Common myeloid progenitor, CD34-positive (primary cell): ENCODE data around the gene BMAL1.

Experiments used
- CTCF ChIA-PET: fragments of 350-600 bp; sonication (Branson Sonifier 250); formaldehyde crosslinking; loops from one replicate; lab custom pipeline; 2021; ENCODE audit warnings: antibody characterized with exemption; lab: Charles Lee
- POLR2A ChIA-PET: fragments of 350-600 bp; sonication (Branson Sonifier 250); formaldehyde crosslinking; loops from one replicate; lab custom pipeline; 2021; ENCODE audit warnings: antibody characterized with exemption; lab: Charles Lee
- DNase-seq, 3 donors: peaks; one replicate each; pipeline versions ENCODE4 v3.0.0 to v3.0.0-alpha.2; 2013
- H3K27ac ChIP-seq, 2 experiments: 1 replicate in 1 of 2; 2 replicates in 1 of 2; pipeline ENCODE4 v1.7.0; 2013; ENCODE audit warnings: inconsistent platforms in 2 of 2, low read length in 2 of 2, mild to moderate bottlenecking in 2 of 2, low read depth in 1 of 2, moderate library complexity in 1 of 2; ENCODE audit not compliant: severe bottlenecking in 2 of 2, insufficient read depth in 1 of 2, poor library complexity in 1 of 2
- H3K27me3 ChIP-seq, 5 experiments: replicated peaks in 2 of 5; 1 replicate in 3 of 5; 2 replicates in 2 of 5; pipeline versions ENCODE4 v1.6.1 to v1.7.0; 2013; ENCODE audit warnings: low read length in 4 of 5, mild to moderate bottlenecking in 2 of 5, moderate library complexity in 2 of 5, inconsistent platforms in 1 of 5; ENCODE audit not compliant: insufficient read depth in 5 of 5, control insufficient read depth in 4 of 5
- H3K36me3 ChIP-seq, 4 experiments: 1 replicate in 2 of 4; 2 replicates in 2 of 4; pipeline versions ENCODE4 v1.6.1 to v1.7.0; 2013; ENCODE audit warnings: low read length in 3 of 4, control low read depth in 1 of 4, mild to moderate bottlenecking in 1 of 4; ENCODE audit not compliant: control insufficient read depth in 4 of 4, insufficient read depth in 4 of 4
- H3K4me1 ChIP-seq, 4 experiments: 1 replicate in 3 of 4; 2 replicates in 1 of 4; pipeline versions ENCODE4 v1.6.1 to v1.7.1; 2013; ENCODE audit warnings: low read length in 3 of 4, mild to moderate bottlenecking in 3 of 4, control low read depth in 1 of 4, inconsistent platforms in 1 of 4, moderate library complexity in 1 of 4; ENCODE audit not compliant: control insufficient read depth in 4 of 4, insufficient read depth in 4 of 4; ENCODE audit errors: control extremely low read depth in 1 of 4
- H3K4me3 ChIP-seq, 7 experiments: 1 replicate in 4 of 7; 2 replicates in 3 of 7; pipeline versions ENCODE4 v1.5.1 to v1.7.0; 2013; ENCODE audit warnings: mild to moderate bottlenecking in 7 of 7, low read length in 6 of 7, moderate library complexity in 6 of 7, inconsistent platforms in 2 of 7, low read depth in 2 of 7, control low read depth in 1 of 7; ENCODE audit not compliant: insufficient read depth in 4 of 7, control insufficient read depth in 1 of 7; ENCODE audit errors: extremely low read depth in 1 of 7
- H3K9me3 ChIP-seq, 5 experiments: 1 replicate in 4 of 5; 2 replicates in 1 of 5; pipeline versions ENCODE4 v1.6.1 to v1.7.1; 2013; ENCODE audit warnings: low read length in 4 of 5, mild to moderate bottlenecking in 2 of 5, inconsistent platforms in 1 of 5, low read depth in 1 of 5, moderate library complexity in 1 of 5; ENCODE audit not compliant: control insufficient read depth in 4 of 5, insufficient read depth in 2 of 5; ENCODE audit errors: control extremely low read depth in 1 of 5
- WGBS: methylation state at CpG from one replicate; pipeline ENCODE4 v1.1.5; 2013; ENCODE audit not compliant: insufficient coverage; 5-methylcytosine and 5-hydroxymethylcytosine counted together

The BMAL1 gene

DNA sequence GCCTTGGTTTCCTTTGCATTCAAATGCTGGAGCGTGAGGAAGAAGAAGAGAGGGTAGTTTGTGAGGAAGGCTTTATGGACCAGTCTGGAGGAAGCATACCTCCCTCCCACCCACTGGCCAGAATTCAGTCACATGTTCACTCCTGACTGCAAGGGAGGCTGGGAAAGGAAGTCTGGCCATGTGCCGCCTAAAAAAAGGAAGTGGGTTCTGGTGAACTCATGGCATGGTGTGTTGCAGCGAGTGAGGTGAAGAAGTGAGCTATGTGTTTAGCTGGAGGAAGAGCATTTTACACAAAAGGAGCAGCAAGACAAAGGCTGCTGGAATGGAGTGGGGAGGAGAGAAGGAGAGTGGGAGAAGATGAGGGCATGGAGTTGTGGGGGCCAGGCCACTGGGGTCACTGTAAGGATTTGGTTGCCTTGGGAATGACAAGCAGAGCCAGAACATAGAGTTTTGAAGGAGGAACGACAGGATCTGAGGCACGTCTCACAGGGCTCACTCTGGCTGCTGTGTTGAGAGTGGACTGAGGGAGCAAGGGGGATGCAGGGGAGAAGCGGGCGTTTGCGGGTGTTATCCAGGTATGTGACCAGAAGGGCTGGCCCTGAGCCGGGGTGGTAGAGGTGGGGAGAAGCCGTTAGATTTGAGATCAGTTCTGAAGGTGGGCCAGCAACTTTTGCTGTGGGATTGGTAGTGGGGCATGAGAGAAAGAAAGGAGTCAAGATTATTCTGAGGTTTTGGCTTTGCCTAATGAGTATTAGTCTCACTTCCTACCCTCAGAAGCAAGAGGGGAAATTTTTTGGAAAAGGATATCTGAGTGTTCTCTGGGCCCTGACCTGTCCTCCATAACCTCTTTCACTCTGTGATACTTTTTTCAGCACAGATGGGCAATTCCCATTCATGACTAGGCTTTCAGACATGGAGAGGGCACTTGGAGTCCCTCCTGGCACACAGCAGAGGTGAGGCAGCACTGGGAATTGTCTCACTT, 26.4 kb downstream of the BMAL1 start:
- Histone ChIP-seq H3K36me3 (no peaks in the 10 kb centered on the region), H3K27ac (no peak overlapping the region), H3K4me3 (peak overlapping the region in 1 of 7 experiments; percentile 6), H3K9me3 (peaks cover 0 to 3% (median 0%) of the 10 kb centered on the region in 5 experiments), H3K27me3 (no peaks in the 10 kb centered on the region), H3K4me1 (peaks cover 0 to 21% (median 2%) of the 10 kb centered on the region in 4 experiments)
- POLR2A ChIA-PET = interaction anchor here (0.6 kb wide), 1 partner anchor 16 kb away, joined by 4 read pairs; no protein-coding TSS in a partner anchor
- CTCF ChIA-PET = interaction anchor here (0.8 to 1.2 kb wide), 2 partner anchors 18 to 32 kb away, joined by 3 read pairs; no protein-coding TSS in a partner anchor
- WGBS = 81% methylated on average over 9 of the region's 10 CpGs
- peak in 2 of 3 donors; percentile 44 to 56 for DNase-seq

DNA sequence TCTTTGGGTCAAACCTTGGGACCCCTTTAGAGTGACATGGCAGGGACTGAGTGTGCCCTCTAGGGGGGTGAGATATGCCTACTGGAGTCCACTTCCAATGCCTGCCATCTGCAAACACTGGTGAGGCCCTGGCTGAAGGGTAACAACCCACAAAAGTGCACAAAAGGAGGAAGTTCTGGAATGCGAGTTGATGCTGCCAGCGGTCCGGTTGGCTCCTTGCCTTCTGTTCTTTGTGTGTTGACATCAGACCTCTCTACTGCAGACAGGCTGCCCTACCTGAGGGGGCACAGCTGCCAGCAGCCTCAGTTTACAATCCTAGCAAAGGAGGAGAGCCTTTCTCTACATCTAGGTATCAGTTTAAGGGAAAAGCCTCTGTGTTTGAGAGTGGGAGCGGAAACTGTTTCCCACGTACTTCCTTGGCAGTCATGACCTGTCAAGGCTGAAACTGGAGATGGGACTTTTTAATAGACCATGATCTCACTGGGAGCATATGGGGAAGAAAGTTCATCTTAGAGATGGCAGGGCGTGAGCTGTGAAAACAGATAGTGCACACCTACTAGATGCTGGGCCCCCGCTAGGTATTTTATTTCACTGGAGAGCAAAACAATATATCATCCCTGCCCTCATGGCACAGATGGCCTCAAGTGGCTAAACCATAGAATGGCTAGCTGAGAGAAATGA, 27.2 kb downstream of the BMAL1 start:
- no peak for DNase-seq
- Histone ChIP-seq H3K36me3 (no peaks in the 10 kb centered on the region), H3K4me1 (peaks cover 0 to 21% (median 2%) of the 10 kb centered on the region in 4 experiments), H3K4me3 (no peak overlapping the region), H3K27ac (no peak overlapping the region), H3K27me3 (no peaks in the 10 kb centered on the region), H3K9me3 (peaks cover 0 to 3% (median 0%) of the 10 kb centered on the region in 5 experiments)
- POLR2A ChIA-PET = no interaction called here
- 92% methylated on average over 6 of the region's 7 CpGs for WGBS
- CTCF ChIA-PET = no interaction called here

DNA sequence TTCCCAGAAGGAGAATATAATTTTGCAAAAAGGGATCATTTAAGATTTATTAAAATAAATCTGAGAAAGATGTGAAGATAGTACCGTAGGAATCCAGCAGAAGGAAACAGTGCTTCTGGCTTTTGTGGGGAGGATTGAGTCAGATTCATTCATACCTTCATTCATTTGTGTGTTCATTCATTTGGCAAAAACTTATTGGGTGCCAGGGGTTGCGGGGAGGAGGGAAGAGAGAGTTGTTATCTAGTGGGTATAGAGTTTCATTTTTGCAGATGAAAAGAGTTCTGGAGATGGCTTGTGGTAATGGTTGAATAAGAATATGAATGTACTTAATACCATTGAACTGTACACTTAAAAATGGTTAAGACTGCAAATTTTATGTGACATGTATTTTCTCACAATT, 31.1 kb downstream of the BMAL1 start:
- no peak for DNase-seq
- Histone ChIP-seq H3K27ac (no peak overlapping the region), H3K27me3 (no peaks in the 10 kb centered on the region), H3K4me3 (no peak overlapping the region), H3K36me3 (peaks cover 0 to 4% (median 0%) of the 10 kb centered on the region in 4 experiments), H3K9me3 (peaks cover 0 to 3% (median 0%) of the 10 kb centered on the region in 5 experiments), H3K4me1 (peaks cover 0 to 16% (median under 1%) of the 10 kb centered on the region in 4 experiments)
- CTCF ChIA-PET = no interaction called here
- WGBS = no CpG with 5 or more reads among the region's 2 CpGs
- POLR2A ChIA-PET = interaction anchor here (0.7 kb wide), 1 partner anchor 124 kb away, joined by 3 read pairs; no protein-coding TSS in a partner anchor

DNA sequence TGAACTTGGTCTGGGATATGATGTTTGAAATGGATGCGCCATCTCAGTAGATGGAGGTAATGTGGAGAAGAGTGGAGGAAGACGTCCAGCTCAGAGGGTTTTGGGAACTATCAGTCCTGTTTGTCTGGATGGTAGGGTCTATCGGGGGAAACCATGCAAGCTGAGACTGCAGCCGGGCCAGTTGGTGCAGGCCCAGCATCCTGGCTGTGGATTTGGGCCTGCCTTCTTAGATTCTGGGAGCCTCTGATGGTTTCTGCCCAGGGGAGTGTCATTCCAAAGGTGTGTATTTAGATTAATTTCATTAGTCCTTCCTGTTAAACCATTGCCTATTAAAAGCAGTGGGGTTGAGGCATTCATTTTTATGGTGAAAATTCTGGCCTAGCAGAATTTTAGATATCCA, 31.6 kb downstream of the BMAL1 start:
- H3K4me3 ChIP-seq = no peak overlapping the region
- peaks cover 0 to 4% (median 0%) of the 10 kb centered on the region in 4 experiments for H3K36me3 ChIP-seq
- POLR2A ChIA-PET = no interaction called here
- 96% methylated on average over 4 of the region's 4 CpGs for WGBS
- no peaks in the 10 kb centered on the region for H3K27me3 ChIP-seq
- H3K27ac ChIP-seq = no peak overlapping the region
- no peaks in the 10 kb centered on the region for H3K9me3 ChIP-seq
- CTCF ChIA-PET = no interaction called here
- H3K4me1 ChIP-seq = peaks cover 0 to 12% (median 0%) of the 10 kb centered on the region in 4 experiments
- no peak for DNase-seq

DNA sequence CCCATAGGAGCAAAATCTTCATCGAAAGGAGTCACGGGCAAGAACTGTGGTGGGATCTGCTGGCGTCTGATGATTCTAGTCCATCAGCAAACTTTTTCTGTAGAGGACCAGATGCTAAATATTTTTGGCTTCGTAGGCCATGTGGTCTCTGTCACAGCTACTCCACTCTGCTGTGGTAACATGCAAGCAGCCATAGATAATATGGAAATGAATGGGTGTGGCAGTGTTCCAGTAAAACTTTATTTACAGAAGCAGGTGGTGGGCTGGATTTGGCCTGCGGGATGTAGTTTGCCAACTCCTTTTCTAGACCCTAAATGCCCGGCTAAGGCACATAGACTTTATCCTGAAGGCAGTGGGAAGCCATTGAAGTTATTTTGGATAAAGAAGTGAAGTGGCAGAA, 32.9 kb downstream of the BMAL1 start:
- H3K36me3 ChIP-seq = peaks cover 0 to 4% (median 0%) of the 10 kb centered on the region in 4 experiments
- no peak overlapping the region for H3K4me3 ChIP-seq
- no peak for DNase-seq
- H3K4me1 ChIP-seq = peaks cover 0 to 11% (median under 1%) of the 10 kb centered on the region in 4 experiments
- 97% methylated on average over 6 of the region's 6 CpGs for WGBS
- ChIA-PET CTCF (interaction anchor here (1.1 to 1.4 kb wide), 2 partner anchors 34 to 59 kb away, joined by 3 read pairs; no protein-coding TSS in a partner anchor), POLR2A (no interaction called here)
- no peaks in the 10 kb centered on the region for H3K9me3 ChIP-seq
- H3K27me3 ChIP-seq = no peaks in the 10 kb centered on the region
- no peak overlapping the region for H3K27ac ChIP-seq

DNA sequence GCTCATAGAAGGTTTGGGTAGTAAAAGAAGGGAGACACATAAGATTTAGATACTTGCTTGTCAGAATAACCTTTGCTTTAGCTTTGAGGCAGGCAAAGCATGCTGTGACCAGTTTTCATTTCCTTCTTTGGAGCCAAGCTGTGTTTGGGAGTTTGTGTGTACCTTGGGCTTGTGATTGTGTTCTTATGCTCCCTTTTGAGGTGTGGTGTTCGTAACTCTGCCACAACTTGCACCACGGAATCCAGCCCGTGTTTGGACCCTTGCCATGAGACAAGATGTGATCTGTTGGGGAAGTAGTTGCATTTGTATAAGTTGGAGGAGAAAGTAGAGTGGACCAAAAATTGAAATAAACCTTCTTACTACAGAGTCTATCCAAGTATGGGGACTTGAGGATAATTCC, 34.0 kb downstream of the BMAL1 start:
- H3K27me3 ChIP-seq = no peaks in the 10 kb centered on the region
- no peak overlapping the region for H3K27ac ChIP-seq
- H3K4me1 ChIP-seq = peaks cover 0 to 9% (median 8%) of the 10 kb centered on the region in 4 experiments
- CTCF ChIA-PET = no interaction called here
- H3K9me3 ChIP-seq = no peaks in the 10 kb centered on the region
- DNase-seq = no peak
- WGBS = no CpG with 5 or more reads among the region's 3 CpGs
- peaks cover 0 to 4% (median 0%) of the 10 kb centered on the region in 4 experiments for H3K36me3 ChIP-seq
- H3K4me3 ChIP-seq = no peak overlapping the region
- POLR2A ChIA-PET = no interaction called here
